ENCODE data around the gene TAF13. TPM values are rescaled to one million over a fixed set of nuclear protein-coding genes. Genes with fewer than 3 reads are reported as not detected.
"Not testable (repeated sequence)": the region's sequence is repeated elsewhere in the genome, so short reads cannot be mapped to it uniquely, and the experiment has no call there.

The TAF13 gene
- total and polyA plus RNA-seq, 8 donors: 7.2 to 18.8 (median 11.9) TPM

DNA sequence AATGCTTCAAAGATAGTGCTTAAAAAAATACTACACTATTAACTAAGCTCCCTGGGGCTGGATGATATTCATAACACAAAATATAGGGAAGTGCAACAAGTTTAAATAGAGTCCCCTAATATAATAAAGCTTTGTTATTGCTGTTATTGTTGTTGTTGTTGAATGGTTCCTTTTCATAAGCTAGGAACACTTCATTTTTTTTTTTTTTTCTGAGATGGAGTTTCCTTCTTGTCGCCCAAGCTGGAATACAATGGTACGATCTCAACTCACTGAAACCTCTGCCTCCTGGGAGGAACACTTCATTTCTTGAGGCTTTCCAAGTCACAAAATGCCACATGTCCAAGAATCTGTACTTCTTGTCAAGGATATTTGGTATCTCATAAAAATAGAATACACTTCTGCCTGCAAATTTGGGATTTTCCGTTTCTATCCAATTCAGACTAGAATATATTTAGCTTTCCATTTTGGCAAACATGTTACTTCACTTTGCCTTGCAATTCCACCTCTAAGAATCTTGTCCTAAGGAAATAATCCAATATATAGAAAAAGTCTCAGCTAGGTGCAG is 55.0 kb downstream of the TAF13 start:
- H3K9me3 ChIP-seq: no peaks in the 10 kb centered on the region
- H3K27me3 ChIP-seq: no peaks in the 10 kb centered on the region
- ATAC-seq (no peak), DNase-seq (no peak), FAIRE-seq (no peak)
- H3K27ac ChIP-seq: no peak overlapping the region
- no peak overlapping the region for H3K4me3 ChIP-seq
- 84 to 94% methylated on average over 3 of the region's 3 CpGs for WGBS, 2 donors
- no peaks in the 10 kb centered on the region for H3K4me1 ChIP-seq
- peaks cover 0 to 11% (median 0%) of the 10 kb centered on the region in 3 donors for H3K36me3 ChIP-seq
- intact Hi-C loops (cut with DNase I): no loop called here
- TF ChIP-seq, protein P1, sequence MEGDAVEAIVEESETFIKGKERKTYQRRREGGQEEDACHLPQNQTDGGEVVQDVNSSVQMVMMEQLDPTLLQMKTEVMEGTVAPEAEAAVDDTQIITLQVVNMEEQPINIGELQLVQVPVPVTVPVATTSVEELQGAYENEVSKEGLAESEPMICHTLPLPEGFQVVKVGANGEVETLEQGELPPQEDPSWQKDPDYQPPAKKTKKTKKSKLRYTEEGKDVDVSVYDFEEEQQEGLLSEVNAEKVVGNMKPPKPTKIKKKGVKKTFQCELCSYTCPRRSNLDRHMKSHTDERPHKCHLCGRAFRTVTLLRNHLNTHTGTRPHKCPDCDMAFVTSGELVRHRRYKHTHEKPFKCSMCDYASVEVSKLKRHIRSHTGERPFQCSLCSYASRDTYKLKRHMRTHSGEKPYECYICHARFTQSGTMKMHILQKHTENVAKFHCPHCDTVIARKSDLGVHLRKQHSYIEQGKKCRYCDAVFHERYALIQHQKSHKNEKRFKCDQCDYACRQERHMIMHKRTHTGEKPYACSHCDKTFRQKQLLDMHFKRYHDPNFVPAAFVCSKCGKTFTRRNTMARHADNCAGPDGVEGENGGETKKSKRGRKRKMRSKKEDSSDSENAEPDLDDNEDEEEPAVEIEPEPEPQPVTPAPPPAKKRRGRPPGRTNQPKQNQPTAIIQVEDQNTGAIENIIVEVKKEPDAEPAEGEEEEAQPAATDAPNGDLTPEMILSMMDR (IDR thresholded peaks at IDR 0.05): no peak

DNA sequence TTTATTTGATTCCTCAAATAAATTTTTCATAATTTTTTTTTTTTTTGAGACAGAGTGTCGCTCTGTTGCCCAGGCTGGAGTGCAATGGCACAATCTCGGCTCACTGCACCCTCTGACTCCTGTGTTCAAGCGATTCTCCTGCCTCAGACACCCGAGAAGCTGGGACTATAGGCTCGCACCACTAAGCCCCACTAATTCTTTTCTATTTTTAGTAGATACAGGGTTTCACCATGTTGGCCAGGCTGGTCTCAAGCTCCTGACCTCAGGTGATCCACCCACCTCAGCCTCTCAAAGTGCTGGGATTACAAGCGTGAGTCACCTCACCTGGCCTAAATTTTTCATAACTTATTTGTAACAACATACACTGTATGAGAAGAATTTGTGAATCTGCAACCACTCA is 58.1 kb downstream of the TAF13 start:
- ATAC-seq; H3K27ac ChIP-seq; H3K9me3 ChIP-seq; intact Hi-C loops (cut with DNase I); DNase-seq; H3K4me3 ChIP-seq; FAIRE-seq; H3K27me3 ChIP-seq; H3K4me1 ChIP-seq: not testable (repeated sequence)
- 96 to 97% methylated on average over 6 of the region's 6 CpGs for WGBS, 2 donors
- peaks cover 0 to 11% (median 0%) of the 10 kb centered on the region in 3 donors for H3K36me3 ChIP-seq

DNA sequence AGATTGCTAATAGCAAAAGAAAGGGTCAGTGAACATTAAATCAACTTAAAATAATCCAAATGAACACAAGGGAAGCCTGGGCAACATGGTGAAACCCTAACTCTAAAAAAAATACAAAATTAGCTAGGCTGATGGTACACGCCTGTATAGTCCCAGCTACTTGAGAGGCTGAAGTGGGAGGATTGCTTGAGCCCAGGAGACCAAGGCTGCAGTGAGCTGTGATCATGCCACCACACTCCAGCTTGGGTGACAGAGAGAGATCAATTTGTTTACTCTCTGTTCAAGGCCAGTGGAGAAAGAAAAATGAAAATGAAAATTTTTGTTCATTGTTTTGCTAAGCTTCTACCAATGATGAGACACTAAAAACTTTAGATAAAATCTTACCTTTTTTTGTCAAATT is 58.7 kb downstream of the TAF13 start:
- Histone ChIP-seq H3K27me3 (no peaks in the 10 kb centered on the region), H3K9me3 (no peaks in the 10 kb centered on the region), H3K4me1 (no peaks in the 10 kb centered on the region), H3K27ac (no peak overlapping the region), H3K4me3 (no peak overlapping the region), H3K36me3 (peaks cover 0 to 11% (median 0%) of the 10 kb centered on the region in 3 donors)
- WGBS, 2 donors: 96 to 98% methylated on average over 1 of the region's 1 CpG
- TF ChIP-seq, protein P1 (IDR thresholded peaks at IDR 0.05): no peak
- FAIRE-seq (no peak), ATAC-seq (no peak), DNase-seq (no peak)
- intact Hi-C loops (cut with DNase I): no loop called here

Other genes starting within 250 kb of the TAF13 start
- gene AKNAD1, start 218.9 kb downstream of the TAF13 start, total RNA-seq: not detected
- under 1 TPM in 1 of 2 donors, not detected in 1; 0.23 TPM for gene AKNAD1, start 218.9 kb downstream of the TAF13 start, polyA plus RNA-seq
- 1 to 10 TPM in 3 of 6 donors, under 1 TPM in 3; 0.19 to 1.6 (median 0.74) TPM for gene GPSM2, start 199.0 kb downstream of the TAF13 start, total RNA-seq
- gene GPSM2, start 199.0 kb downstream of the TAF13 start, polyA plus RNA-seq: under 1 TPM; 0.42 to 0.92 TPM
- 10 to 100 TPM; 18.1 to 28.3 (median 24.1) TPM for gene CLCC1, start 112.5 kb downstream of the TAF13 start, total RNA-seq
- gene CLCC1, start 112.5 kb downstream of the TAF13 start, polyA plus RNA-seq: 10 to 100 TPM in 1 of 2 donors, 1 to 10 TPM in 1; 8.6 to 12.5 TPM
- gene WDR47, start 33.9 kb downstream of the TAF13 start, total RNA-seq: 1 to 10 TPM; 3.8 to 7.1 (median 4.4) TPM
- 1 to 10 TPM; 1.9 to 3.8 TPM for gene WDR47, start 33.9 kb downstream of the TAF13 start, polyA plus RNA-seq
- gene TMEM167B, start 14.8 kb upstream of the TAF13 start, total RNA-seq: 10 to 100 TPM; 15.9 to 25.7 (median 18.8) TPM
- 10 to 100 TPM in 1 of 2 donors, 1 to 10 TPM in 1; 6.4 to 15.7 TPM for gene TMEM167B, start 14.8 kb upstream of the TAF13 start, polyA plus RNA-seq
- 100 to 1,000 TPM; 106 to 186 (median 155) TPM for gene ELAPOR1, start 38.1 kb upstream of the TAF13 start, total RNA-seq
- gene ELAPOR1, start 38.1 kb upstream of the TAF13 start, polyA plus RNA-seq: 10 to 100 TPM; 46.9 to 82.8 TPM
- 100 to 1,000 TPM in 4 of 6 donors, 10 to 100 TPM in 2; 82.7 to 270 (median 115) TPM for gene SARS1, start 137.9 kb upstream of the TAF13 start, total RNA-seq
- 100 to 1,000 TPM in 1 of 2 donors, 10 to 100 TPM in 1; 50.5 to 125 TPM for gene SARS1, start 137.9 kb upstream of the TAF13 start, polyA plus RNA-seq
- 1 to 10 TPM; 4.0 to 8.5 (median 4.7) TPM for gene CELSR2, start 173.5 kb upstream of the TAF13 start, total RNA-seq
- gene CELSR2, start 173.5 kb upstream of the TAF13 start, polyA plus RNA-seq: 1 to 10 TPM; 5.6 to 6.8 TPM
- 1 to 10 TPM in 2 of 6 donors, under 1 TPM in 4; 0.08 to 3.0 (median 0.78) TPM for gene PSRC1, start 207.1 kb upstream of the TAF13 start, total RNA-seq
- 1 to 10 TPM; 2.2 to 5.4 TPM for gene PSRC1, start 207.1 kb upstream of the TAF13 start, polyA plus RNA-seq
- under 1 TPM in 2 of 6 donors, not detected in 4; 0.26 to 0.28 TPM for gene MYBPHL, start 231.0 kb upstream of the TAF13 start, total RNA-seq
- 1 to 10 TPM in 1 of 2 donors, under 1 TPM in 1; 0.27 to 1.1 TPM for gene MYBPHL, start 231.0 kb upstream of the TAF13 start, polyA plus RNA-seq